Thoracic aorta (tissue), 2 donors: ENCODE measurements around the gene CA6. TPM values are rescaled to one million over a fixed set of nuclear protein-coding genes. Genes with fewer than 3 reads are reported as not detected.

Source experiments
- ATAC-seq: fragments of 150-250 bp; one replicate; pipeline ENCODE4 v1.8.0; 2017; ENCODE audit warnings: low read depth; ENCODE audit not compliant: insufficient number of reproducible peaks, low FRiP score
- DNase-seq: peaks from one replicate; pipeline ENCODE4 v3.0.0-alpha.2; 2020; ENCODE audit warnings: low spot score
- H3K27ac ChIP-seq, 2 donors: fragments of 200-600 bp; sonication (generic); 1 replicate in 1 of 2; 2 replicates in 1 of 2; pipeline ENCODE4 v1.5.1; 2016; ENCODE audit warnings: mild to moderate bottlenecking in 2 of 2, moderate library complexity in 2 of 2
- H3K27me3 ChIP-seq: fragments of 200-600 bp; sonication (generic); replicated peaks from 2 replicates; pipeline ENCODE4 v1.6.0; 2016; ENCODE audit warnings: mild to moderate bottlenecking; ENCODE audit not compliant: insufficient read depth
- H3K36me3 ChIP-seq: fragments of 200-600 bp; sonication (generic); one replicate; pipeline ENCODE4 v1.5.1; 2016
- H3K4me1 ChIP-seq, 2 donors: fragments of 200-600 bp; sonication (generic); 1 replicate in 1 of 2; 2 replicates in 1 of 2; pipeline versions ENCODE4 v1.5.1 to v1.6.0; 2016; ENCODE audit warnings: low read depth in 2 of 2, mild to moderate bottlenecking in 1 of 2; ENCODE audit not compliant: control insufficient read depth in 1 of 2
- H3K4me3 ChIP-seq: fragments of 200-600 bp; sonication (generic); 2 replicates; pipeline ENCODE4 v1.5.1; 2016; ENCODE audit warnings: mild to moderate bottlenecking
- H3K9me3 ChIP-seq: fragments of 200-600 bp; sonication (generic); 2 replicates; pipeline ENCODE4 v1.5.1; 2016
- CTCF ChIP-seq: fragments of 200-600 bp; sonication (generic); IDR thresholded peaks from one replicate; pipeline ENCODE4 v1.5.1; 2019; ENCODE audit warnings: antibody characterized with exemption
- total RNA-seq, 2 donors: library from RNA; depleted of rRNA; stranded (reverse); fragments of >200 nt; gene quantifications; one replicate each; pipeline versions ENCODE4 v1.1.0 to v1.2.3, GENCODE V29; 2016

Gene CA6
- total RNA-seq, 2 donors from 2014 or later: not detected

GRCh38 chr1:8950309-8950708, 4.6 kb downstream of the CA6 start:
- Histone ChIP-seq H3K9me3 (no peaks in the 10 kb centered on the region), H3K4me1 (no peaks in the 10 kb centered on the region), H3K36me3 (no peaks in the 10 kb centered on the region), H3K27ac (no peak overlapping the region), H3K27me3 (no peaks in the 10 kb centered on the region), H3K4me3 (no peak overlapping the region)
- TF ChIP-seq CTCF: no peak
- ATAC-seq: no peak
- no peak for DNase-seq

GRCh38 chr1:8951231-8951630, 5.6 kb downstream of the CA6 start:
- TF ChIP-seq CTCF: no peak
- no peaks in the 10 kb centered on the region for H3K9me3 ChIP-seq
- H3K36me3 ChIP-seq: no peaks in the 10 kb centered on the region
- H3K4me3 ChIP-seq: no peak overlapping the region
- no peaks in the 10 kb centered on the region for H3K4me1 ChIP-seq
- DNase-seq (no peak), ATAC-seq (no peak)
- no peaks in the 10 kb centered on the region for H3K27me3 ChIP-seq
- no peak overlapping the region for H3K27ac ChIP-seq

GRCh38 chr1:8955406-8955805, 9.7 kb downstream of the CA6 start:
- no peak overlapping the region for H3K27ac ChIP-seq
- H3K4me3 ChIP-seq: no peak overlapping the region
- no peak for TF ChIP-seq CTCF
- ATAC-seq (no peak), DNase-seq (no peak)
- H3K4me1 ChIP-seq: no peaks in the 10 kb centered on the region
- no peaks in the 10 kb centered on the region for H3K36me3 ChIP-seq
- no peaks in the 10 kb centered on the region for H3K27me3 ChIP-seq
- no peaks in the 10 kb centered on the region for H3K9me3 ChIP-seq

DNA sequence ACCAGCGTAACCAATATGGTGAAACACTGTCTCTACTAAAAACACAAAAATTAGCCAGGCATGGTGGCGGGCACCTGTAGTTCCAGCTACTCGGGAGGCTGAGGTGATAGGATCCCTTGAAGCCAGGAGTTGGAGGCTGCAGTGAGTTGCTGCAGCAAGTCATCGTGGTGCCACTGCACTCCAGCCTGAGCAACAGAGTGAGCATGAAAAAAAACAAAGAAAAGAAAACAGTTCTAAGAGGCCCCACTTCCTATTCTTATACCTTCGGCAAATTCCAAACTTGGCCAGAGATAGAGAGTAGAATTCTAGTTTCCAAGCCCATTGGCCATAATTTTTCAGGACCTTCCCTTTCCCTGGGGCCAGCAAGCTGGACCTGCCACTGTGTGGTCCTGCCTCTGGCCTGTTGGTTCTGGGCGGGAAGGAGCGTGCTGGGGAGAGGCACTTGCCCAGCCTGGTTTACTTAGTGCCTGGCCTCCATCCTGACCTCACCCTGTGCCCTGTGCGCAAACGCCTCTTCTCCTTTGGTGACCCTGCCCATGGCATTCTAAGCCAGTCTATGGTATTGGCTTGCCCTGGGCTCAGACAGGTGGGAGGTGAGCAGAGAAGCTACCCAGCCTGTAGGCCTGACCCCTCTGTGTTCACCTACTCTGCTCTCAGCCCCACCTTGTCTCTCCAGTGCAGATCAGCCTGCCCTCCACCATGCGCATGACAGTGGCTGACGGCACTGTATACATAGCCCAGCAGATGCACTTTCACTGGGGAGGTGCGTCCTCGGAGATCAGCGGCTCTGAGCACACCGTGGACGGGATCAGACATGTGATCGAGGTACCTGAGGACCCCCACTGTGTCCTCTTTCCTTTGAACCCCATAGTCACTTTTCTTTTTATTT, 11.0 kb downstream of the CA6 start:
- no peak for TF ChIP-seq CTCF
- Histone ChIP-seq H3K4me3 (no peak overlapping the region), H3K36me3 (no peaks in the 10 kb centered on the region), H3K27ac (no peak overlapping the region), H3K4me1 (no peaks in the 10 kb centered on the region), H3K9me3 (no peaks in the 10 kb centered on the region), H3K27me3 (no peaks in the 10 kb centered on the region)
- ATAC-seq (no peak), DNase-seq (no peak)

DNA sequence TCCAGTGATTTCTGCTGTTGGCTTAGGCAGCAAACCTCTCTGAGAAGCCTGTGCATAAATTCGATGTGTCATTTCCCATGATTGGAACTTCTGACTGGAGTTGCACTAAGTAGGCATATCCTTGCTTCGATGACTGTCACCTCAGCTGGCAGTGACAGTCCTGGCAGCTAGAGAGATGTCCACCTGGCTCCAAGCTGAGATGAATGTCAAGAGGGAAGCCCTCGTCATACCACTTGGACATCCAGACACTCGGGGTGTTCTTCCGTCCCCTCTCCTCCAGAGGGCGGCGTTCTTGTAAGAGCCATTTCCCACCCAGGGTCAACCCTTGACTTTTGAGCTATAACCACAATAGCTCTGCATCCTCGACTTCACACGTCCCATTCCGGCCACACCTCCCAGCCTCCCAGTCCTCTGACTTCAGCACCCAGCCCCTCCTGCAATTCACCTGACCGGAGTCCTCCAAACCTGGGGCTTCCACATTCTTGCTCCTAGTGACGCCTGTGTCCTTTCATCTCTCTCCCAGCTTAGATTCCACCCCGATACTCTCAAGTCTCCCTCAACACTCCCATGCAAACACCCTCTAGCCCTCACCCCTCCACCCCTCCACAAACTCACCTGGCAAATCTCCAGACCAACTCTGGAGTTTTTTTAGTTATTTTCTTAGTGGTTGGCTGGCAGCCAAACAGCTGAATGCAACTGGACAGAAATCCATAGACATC, 17.3 kb downstream of the CA6 start:
- Histone ChIP-seq H3K9me3 (no peaks in the 10 kb centered on the region), H3K4me3 (no peak overlapping the region), H3K4me1 (no peaks in the 10 kb centered on the region), H3K36me3 (no peaks in the 10 kb centered on the region), H3K27ac (no peak overlapping the region), H3K27me3 (no peaks in the 10 kb centered on the region)
- TF ChIP-seq CTCF: no peak
- ATAC-seq (no peak), DNase-seq (no peak)
